ENCODE measurements around the gene CLDN6. TPM values are rescaled to one million over a fixed set of nuclear protein-coding genes. Genes with fewer than 3 reads are reported as not detected.
A peak's percentile ranks its signal among the peaks of the same experiment; 100 is the strongest.

CLDN6 gene
- total RNA-seq, 5 donors from 2014 or later (not counting 1 experiment from before 2014, with no cell fraction given) = 0.30 to 1.1 (median 0.85) TPM; not detected in 2

- no peaks in the 10 kb centered on the region for H3K36me3 Mint-ChIP-seq
- H3K36me3 ChIP-seq (ENCODE audit: control insufficient read depth in 2 of 2, extremely low read depth in 1 of 2, insufficient read depth in 1 of 2, low read length in 1 of 2) = no peaks in the 10 kb centered on the region
- POLR2A ChIA-PET = no interaction called here
- H3K9me3 Mint-ChIP-seq = no peaks in the 10 kb centered on the region
- CTCF ChIA-PET = no interaction called here
- no peak overlapping the region for H3K27ac ChIP-seq (ENCODE audit: low read length)
- peaks cover 0 to 5% of the 10 kb centered on the region in 2 experiments for H3K4me1 ChIP-seq (ENCODE audit: control insufficient read depth in 1 of 2, extremely low read depth in 1 of 2, insufficient read depth in 2 of 2, low read length in 2 of 2)
- H3K27me3 Mint-ChIP-seq = peaks cover 0 to 1% of the 10 kb centered on the region in 2 donors
- H3K4me3 ChIP-seq (ENCODE audit: control insufficient read depth in 1 of 2, extremely low read depth in 1 of 2, low read length in 1 of 2) = no peak overlapping the region
- no peaks in the 10 kb centered on the region for H3K9me3 ChIP-seq
- WGBS (ENCODE audit: insufficient coverage) = 79% methylated on average over 8 of the region's 8 CpGs
- ATAC-seq (replicated peaks in 1 of 4) (no peak), DNase-seq (no peak)
- no peak overlapping the region for H3K4me3 Mint-ChIP-seq
- peaks cover 3 to 4% (median 3%) of the 10 kb centered on the region in 3 donors for H3K4me1 Mint-ChIP-seq
- H3K27me3 ChIP-seq (replicated peaks in 1 of 2; ENCODE audit: control insufficient read depth in 2 of 2, extremely low read depth in 1 of 2, insufficient read depth in 2 of 2, low read length in 1 of 2) = peaks cover 0 to 64% of the 10 kb centered on the region in 2 experiments
- no peak overlapping the region for H3K27ac Mint-ChIP-seq
Observed at GRCh38 chr16:2988590-2989099, 29.3 kb downstream of the CLDN6 start.

DNA sequence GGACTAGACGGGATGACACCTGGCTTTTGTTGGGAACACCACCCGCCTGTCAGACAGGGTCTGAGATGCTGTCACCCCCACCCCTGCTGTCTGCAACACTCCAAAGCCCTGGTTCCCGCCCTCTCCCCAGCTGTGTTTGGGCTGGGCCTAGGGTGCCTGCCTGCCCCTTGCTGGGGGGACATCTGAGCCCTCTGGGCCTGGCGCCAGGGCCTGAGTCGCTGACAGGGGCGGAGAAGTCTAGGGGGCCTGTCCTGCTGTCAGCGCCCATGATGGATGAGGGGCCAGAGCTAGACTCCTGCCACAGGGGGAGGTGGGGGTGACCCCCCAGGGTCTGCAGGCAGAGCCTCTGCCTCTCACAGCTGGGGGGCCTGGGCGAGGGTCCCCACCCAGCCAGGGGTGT is 30.1 kb downstream of the CLDN6 start:
- Mint-ChIP-seq H3K36me3 (no peaks in the 10 kb centered on the region), H3K27ac (no peak overlapping the region), H3K27me3 (peaks cover 0 to 1% of the 10 kb centered on the region in 2 donors), H3K4me3 (no peak overlapping the region), H3K9me3 (no peaks in the 10 kb centered on the region), H3K4me1 (peaks cover 3 to 5% (median 4%) of the 10 kb centered on the region in 3 donors)
- Histone ChIP-seq H3K9me3 (no peaks in the 10 kb centered on the region), H3K27ac (ENCODE audit: low read length) (no peak overlapping the region), H3K36me3 (ENCODE audit: control insufficient read depth in 2 of 2, extremely low read depth in 1 of 2, insufficient read depth in 1 of 2, low read length in 1 of 2) (no peaks in the 10 kb centered on the region), H3K27me3 (replicated peaks in 1 of 2; ENCODE audit: control insufficient read depth in 2 of 2, extremely low read depth in 1 of 2, insufficient read depth in 2 of 2, low read length in 1 of 2) (peaks cover 0 to 68% of the 10 kb centered on the region in 2 experiments), H3K4me1 (ENCODE audit: control insufficient read depth in 1 of 2, extremely low read depth in 1 of 2, insufficient read depth in 2 of 2, low read length in 2 of 2) (peaks cover 0 to 10% of the 10 kb centered on the region in 2 experiments), H3K4me3 (ENCODE audit: control insufficient read depth in 1 of 2, extremely low read depth in 1 of 2, low read length in 1 of 2) (no peak overlapping the region)
- no peak for ATAC-seq (replicated peaks in 1 of 4)
- ChIA-PET CTCF (no interaction called here), POLR2A (no interaction called here)
- DNase-seq = no peak
- WGBS (ENCODE audit: insufficient coverage) = 91% methylated on average over 5 of the region's 8 CpGs

DNA sequence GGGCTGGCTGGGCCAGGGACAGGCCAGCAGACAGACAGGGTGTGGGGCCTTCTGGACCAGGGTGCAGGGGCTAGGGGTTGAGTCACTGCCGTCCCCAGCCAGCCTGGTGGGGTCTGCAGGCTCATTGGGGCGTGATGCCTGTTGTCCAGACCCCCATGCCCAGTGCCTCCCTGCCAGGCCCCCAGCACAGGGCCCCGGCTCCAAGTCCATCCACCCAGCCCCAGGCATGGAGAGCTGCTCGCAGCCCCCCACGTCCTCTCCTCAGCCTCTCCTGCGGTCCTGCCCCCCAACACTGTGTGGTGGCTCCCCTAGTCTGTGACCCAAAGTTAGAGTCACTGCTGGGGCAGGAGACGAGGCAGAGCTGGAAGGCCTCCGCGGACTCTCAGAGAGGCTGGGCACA is 30.7 kb downstream of the CLDN6 start:
- CTCF ChIA-PET = no interaction called here
- no peaks in the 10 kb centered on the region for H3K9me3 Mint-ChIP-seq
- Histone ChIP-seq H3K27me3 (replicated peaks in 1 of 2; ENCODE audit: control insufficient read depth in 2 of 2, extremely low read depth in 1 of 2, insufficient read depth in 2 of 2, low read length in 1 of 2) (peaks cover 0 to 66% of the 10 kb centered on the region in 2 experiments), H3K27ac (ENCODE audit: low read length) (no peak overlapping the region), H3K4me1 (ENCODE audit: control insufficient read depth in 1 of 2, extremely low read depth in 1 of 2, insufficient read depth in 2 of 2, low read length in 2 of 2) (peaks cover 0 to 10% of the 10 kb centered on the region in 2 experiments), H3K36me3 (ENCODE audit: control insufficient read depth in 2 of 2, extremely low read depth in 1 of 2, insufficient read depth in 1 of 2, low read length in 1 of 2) (no peaks in the 10 kb centered on the region), H3K9me3 (no peaks in the 10 kb centered on the region), H3K4me3 (ENCODE audit: control insufficient read depth in 1 of 2, extremely low read depth in 1 of 2, low read length in 1 of 2) (no peak overlapping the region)
- ATAC-seq (replicated peaks in 1 of 4) = no peak
- WGBS (ENCODE audit: insufficient coverage) = 86% methylated on average over 9 of the region's 9 CpGs
- no peak overlapping the region for H3K27ac Mint-ChIP-seq
- no peak overlapping the region for H3K4me3 Mint-ChIP-seq
- POLR2A ChIA-PET = no interaction called here
- DNase-seq = no peak
- peaks cover 4 to 5% (median 4%) of the 10 kb centered on the region in 3 donors for H3K4me1 Mint-ChIP-seq
- H3K27me3 Mint-ChIP-seq = peaks cover 0 to 1% of the 10 kb centered on the region in 2 donors
- no peaks in the 10 kb centered on the region for H3K36me3 Mint-ChIP-seq

GRCh38 chr16:2986623-2987188 is 31.3 kb downstream of the CLDN6 start:
- DNase-seq = no peak
- H3K4me1 ChIP-seq (ENCODE audit: control insufficient read depth in 1 of 2, extremely low read depth in 1 of 2, insufficient read depth in 2 of 2, low read length in 2 of 2) = peaks cover 0 to 10% of the 10 kb centered on the region in 2 experiments
- no peak overlapping the region for H3K4me3 ChIP-seq (ENCODE audit: control insufficient read depth in 1 of 2, extremely low read depth in 1 of 2, low read length in 1 of 2)
- POLR2A ChIA-PET = no interaction called here
- CTCF ChIA-PET = no interaction called here
- no peaks in the 10 kb centered on the region for H3K36me3 Mint-ChIP-seq
- no peaks in the 10 kb centered on the region for H3K9me3 ChIP-seq
- H3K4me1 Mint-ChIP-seq = peaks cover 4 to 7% (median 7%) of the 10 kb centered on the region in 3 donors
- no peak overlapping the region for H3K27ac ChIP-seq (ENCODE audit: low read length)
- peak overlapping the region in 1 of 2 donors; percentile 27 for H3K27ac Mint-ChIP-seq
- WGBS (ENCODE audit: insufficient coverage) = 73% methylated on average over 17 of the region's 17 CpGs
- H3K36me3 ChIP-seq (ENCODE audit: control insufficient read depth in 2 of 2, extremely low read depth in 1 of 2, insufficient read depth in 1 of 2, low read length in 1 of 2) = no peaks in the 10 kb centered on the region
- ATAC-seq (replicated peaks in 1 of 4) = no peak
- H3K27me3 ChIP-seq (replicated peaks in 1 of 2; ENCODE audit: control insufficient read depth in 2 of 2, extremely low read depth in 1 of 2, insufficient read depth in 2 of 2, low read length in 1 of 2) = peaks cover 0 to 65% of the 10 kb centered on the region in 2 experiments
- H3K27me3 Mint-ChIP-seq = peaks cover 0 to 1% of the 10 kb centered on the region in 2 donors
- H3K9me3 Mint-ChIP-seq = no peaks in the 10 kb centered on the region
- no peak overlapping the region for H3K4me3 Mint-ChIP-seq

- Mint-ChIP-seq H3K27ac (no peak overlapping the region), H3K9me3 (no peaks in the 10 kb centered on the region), H3K27me3 (peaks cover 0 to 1% of the 10 kb centered on the region in 2 donors), H3K4me3 (no peak overlapping the region), H3K4me1 (peaks cover 10 to 12% (median 12%) of the 10 kb centered on the region in 3 donors), H3K36me3 (no peaks in the 10 kb centered on the region)
- Histone ChIP-seq H3K27me3 (replicated peaks in 1 of 2; ENCODE audit: control insufficient read depth in 2 of 2, extremely low read depth in 1 of 2, insufficient read depth in 2 of 2, low read length in 1 of 2) (peaks cover 0 to 57% of the 10 kb centered on the region in 2 experiments), H3K4me3 (ENCODE audit: control insufficient read depth in 1 of 2, extremely low read depth in 1 of 2, low read length in 1 of 2) (no peak overlapping the region), H3K27ac (ENCODE audit: low read length) (no peak overlapping the region), H3K9me3 (no peaks in the 10 kb centered on the region), H3K36me3 (ENCODE audit: control insufficient read depth in 2 of 2, extremely low read depth in 1 of 2, insufficient read depth in 1 of 2, low read length in 1 of 2) (no peaks in the 10 kb centered on the region), H3K4me1 (ENCODE audit: control insufficient read depth in 1 of 2, extremely low read depth in 1 of 2, insufficient read depth in 2 of 2, low read length in 2 of 2) (peaks cover under 1 to 15% of the 10 kb centered on the region in 2 experiments)
- DNase-seq (no peak), ATAC-seq (replicated peaks in 1 of 4) (no peak)
- ChIA-PET CTCF (no interaction called here), POLR2A (no interaction called here)
- 86% methylated on average over 15 of the region's 15 CpGs for WGBS (ENCODE audit: insufficient coverage)
Observed at GRCh38 chr16:2985893-2986355, 32.1 kb downstream of the CLDN6 start.

GRCh38 chr16:2985462-2985861 is 32.5 kb downstream of the CLDN6 start:
- POLR2A ChIA-PET = no interaction called here

More at GRCh38 chr16:2985462-2985861, 32.5 kb downstream of the CLDN6 start:
- H3K4me1 ChIP-seq (ENCODE audit: control insufficient read depth in 1 of 2, extremely low read depth in 1 of 2, insufficient read depth in 2 of 2, low read length in 2 of 2) = peaks cover 2 to 19% of the 10 kb centered on the region in 2 experiments
- ATAC-seq (replicated peaks in 1 of 4) = no peak
- H3K27me3 ChIP-seq (replicated peaks in 1 of 2; ENCODE audit: control insufficient read depth in 2 of 2, extremely low read depth in 1 of 2, insufficient read depth in 2 of 2, low read length in 1 of 2) = peaks cover 0 to 53% of the 10 kb centered on the region in 2 experiments
- Mint-ChIP-seq H3K4me3 (no peak overlapping the region), H3K27ac (no peak overlapping the region), H3K4me1 (peaks cover 10 to 15% (median 15%) of the 10 kb centered on the region in 3 donors), H3K27me3 (peaks cover 0 to 1% of the 10 kb centered on the region in 2 donors), H3K9me3 (no peaks in the 10 kb centered on the region), H3K36me3 (no peaks in the 10 kb centered on the region)
- H3K4me3 ChIP-seq (ENCODE audit: control insufficient read depth in 1 of 2, extremely low read depth in 1 of 2, low read length in 1 of 2) = no peak overlapping the region
- CTCF ChIA-PET = no interaction called here
- H3K27ac ChIP-seq (ENCODE audit: low read length) = no peak overlapping the region
- no peaks in the 10 kb centered on the region for H3K36me3 ChIP-seq (ENCODE audit: control insufficient read depth in 2 of 2, extremely low read depth in 1 of 2, insufficient read depth in 1 of 2, low read length in 1 of 2)
- WGBS (ENCODE audit: insufficient coverage) = 90% methylated on average over 9 of the region's 9 CpGs
- H3K9me3 ChIP-seq = no peaks in the 10 kb centered on the region
- no peak for DNase-seq

Data from T-cell (primary cell).